A549 (cell line): Measurements from ENCODE around the gene ITGA1. TPM values are rescaled to one million over a fixed set of nuclear protein-coding genes. Genes with fewer than 3 reads are reported as not detected.
A peak's percentile ranks its signal among the peaks of the same experiment; 100 is the strongest.

Source experiments
- ATAC-seq, 2 experiments: fragments of 200-7000 bp in 1 of 2; fragments of >200 bp in 1 of 2; cut with Nextera tagmentation in 1 of 2; cut with Tn5 transposase in 1 of 2; 3 replicates each; pipeline versions ENCODE4 v1.8.0 to v1.9.1; 2018 to 2020; ENCODE audit warnings: mild to moderate bottlenecking in 1 of 2, moderate library complexity in 1 of 2
- CTCF ChIA-PET: fragments of 300-600 bp; sonication (Branson Sonifier 250); formaldehyde crosslinking; extraction: SDS; loops from one replicate; lab custom pipeline; 2021; ENCODE audit warnings: antibody characterized with exemption, inconsistent platforms; lab: Yijun Ruan, JAX
- POLR2A ChIA-PET: fragments of 350-600 bp; formaldehyde crosslinking; extraction: SDS; loops from one replicate; lab custom pipeline; 2021; ENCODE audit warnings: antibody characterized with exemption, inconsistent platforms; lab: Yijun Ruan, JAX
- DNase-seq, 2 experiments: peaks; one replicate each; pipeline versions ENCODE4 v3.0.0 to v3.0.0-alpha.2; 2011 to 2016; ENCODE audit warnings: low read depth in 1 of 2, low spot score in 1 of 2
- FAIRE-seq: peaks from 2 replicates; lab custom pipeline; 2011; peaks lifted over from hg19 to GRCh38; lab: Jason Lieb, UNC
- H3K27ac ChIP-seq, 2 experiments: fragments of >200 bp; sonication (Bioruptor Twin); formaldehyde crosslinking; 3 replicates each; pipeline ENCODE4 v1.5.1; 2016 to 2017
- H3K4me1 ChIP-seq: fragments of >200 bp; sonication (Bioruptor Twin); formaldehyde crosslinking; 3 replicates; pipeline ENCODE4 v1.6.1; 2016
- H3K4me2 ChIP-seq: fragments of >200 bp; sonication (Bioruptor Twin); formaldehyde crosslinking; 3 replicates; pipeline ENCODE4 v1.6.1; 2016
- H3K4me3 ChIP-seq: fragments of >200 bp; sonication (Bioruptor Twin); formaldehyde crosslinking; 3 replicates; pipeline ENCODE4 v1.5.1; 2016
- H3K9me3 ChIP-seq: fragments of >200 bp; sonication (Bioruptor Twin); formaldehyde crosslinking; 3 replicates; pipeline ENCODE4 v1.6.1; 2016
- ATOH8 ChIP-seq: fragments of 250-450 bp; sonication (Bioruptor Pico); IDR thresholded peaks from 2 replicates; pipeline ENCODE4 v1.5.0; 2020; ENCODE audit warnings: low read depth, mild to moderate bottlenecking, moderate library complexity
- BHLHE40 ChIP-seq: IDR thresholded peaks from 2 replicates; pipeline ENCODE4 v1.6.1; 2012; ENCODE audit warnings: low read depth, low read length, inconsistent platforms
- CHD4 ChIP-seq: fragments of 200-600 bp; sonication (generic); IDR thresholded peaks from 2 replicates; pipeline ENCODE4 v1.6.1; 2016; ENCODE audit warnings: antibody characterized with exemption, mild to moderate bottlenecking, borderline replicate concordance
- EHF ChIP-seq: fragments of 250-450 bp; sonication (Bioruptor Pico); IDR thresholded peaks from 2 replicates; pipeline ENCODE4 v1.5.0; 2020; ENCODE audit warnings: mild to moderate bottlenecking
- EP300 ChIP-seq, 2 experiments: fragments of >200 bp; sonication (Bioruptor Twin); formaldehyde crosslinking; IDR thresholded peaks; 2 replicates in 1 of 2; 3 replicates in 1 of 2; pipeline ENCODE4 v1.6.1; 2016 to 2017
- FOSL2 ChIP-seq, 2 experiments: fragments of 450-650 bp in 1 of 2; fragments of >200 bp in 1 of 2; sonication (Bioruptor Twin) in 1 of 2; formaldehyde crosslinking; IDR thresholded peaks; 2 replicates each; pipeline versions ENCODE4 v1.5.0 to v1.6.1; 2016 to 2020; ENCODE audit warnings: mild to moderate bottlenecking in 1 of 2, moderate library complexity in 1 of 2
- FOXS1 ChIP-seq: fragments of 250-450 bp; sonication (Bioruptor Pico); IDR thresholded peaks from 2 replicates; pipeline ENCODE4 v1.5.0; 2020; ENCODE audit warnings: mild to moderate bottlenecking, moderate library complexity
- GATA3 ChIP-seq: IDR thresholded peaks from 2 replicates; pipeline ENCODE4 v1.6.1; 2012; ENCODE audit warnings: borderline replicate concordance
- HEYL ChIP-seq: fragments of 250-450 bp; sonication (Bioruptor Pico); IDR thresholded peaks from 2 replicates; pipeline ENCODE4 v1.8.0; 2021; ENCODE audit warnings: mild to moderate bottlenecking, moderate library complexity
- HOXB13 ChIP-seq: fragments of 250-450 bp; sonication (Bioruptor Pico); IDR thresholded peaks from 2 replicates; pipeline ENCODE4 v1.5.0; 2020; ENCODE audit warnings: low read depth, mild to moderate bottlenecking, moderate library complexity
- HOXB5 ChIP-seq: fragments of 250-450 bp; sonication (Bioruptor Pico); IDR thresholded peaks from 2 replicates; pipeline ENCODE4 v1.5.0; 2020; ENCODE audit warnings: mild to moderate bottlenecking, moderate library complexity
- JUNB ChIP-seq: fragments of >200 bp; sonication (Bioruptor Twin); formaldehyde crosslinking; IDR thresholded peaks from 2 replicates; pipeline ENCODE4 v1.6.1; 2016
- MYC ChIP-seq: IDR thresholded peaks from 2 replicates; pipeline ENCODE4 v1.6.1; 2012; ENCODE audit warnings: mild to moderate bottlenecking, inconsistent platforms, low read length, improper control_type of control experiment, borderline replicate concordance
- POLR2A ChIP-seq: IDR thresholded peaks from 2 replicates; pipeline ENCODE4 v1.6.1; 2012; ENCODE audit warnings: mild to moderate bottlenecking, low read length
- POLR2AphosphoS2 ChIP-seq: conservative IDR thresholded peaks from 2 replicates; pipeline ENCODE4 v1.6.1; 2012; ENCODE audit warnings: low read length, improper control_type of control experiment, inconsistent platforms
- RARB ChIP-seq: fragments of 250-450 bp; sonication (Bioruptor Pico); IDR thresholded peaks from 2 replicates; pipeline ENCODE4 v1.8.0; 2021; ENCODE audit warnings: mild to moderate bottlenecking, moderate library complexity
- RNF2 ChIP-seq: fragments of 200-600 bp; sonication (generic); IDR thresholded peaks from 2 replicates; pipeline ENCODE4 v1.6.1; 2016; ENCODE audit warnings: low read depth, mild to moderate bottlenecking, antibody characterized with exemption, moderate library complexity, borderline replicate concordance
- SREBF2 ChIP-seq: fragments of 450-650 bp; IDR thresholded peaks from 2 replicates; pipeline ENCODE4 v1.6.1; 2014; ENCODE audit warnings: mild to moderate bottlenecking, moderate library complexity
- TFCP2L1 ChIP-seq: fragments of 250-450 bp; sonication (Bioruptor Pico); IDR thresholded peaks from 2 replicates; pipeline ENCODE4 v1.5.0; 2021; ENCODE audit warnings: mild to moderate bottlenecking
- TP53 ChIP-seq: fragments of 250-450 bp; sonication (Bioruptor Pico); IDR thresholded peaks from 2 replicates; pipeline ENCODE4 v1.5.0; 2021; ENCODE audit warnings: mild to moderate bottlenecking, moderate library complexity
- ZC3H11A ChIP-seq: fragments of 450-650 bp; IDR thresholded peaks from 2 replicates; pipeline ENCODE4 v1.6.1; 2014; ENCODE audit warnings: antibody characterized with exemption, mild to moderate bottlenecking
- ZFP36 ChIP-seq: fragments of 450-650 bp; IDR thresholded peaks from 2 replicates; pipeline ENCODE4 v1.6.1; 2014; ENCODE audit warnings: borderline replicate concordance; ENCODE audit not compliant: partially characterized antibody
- ZNF302 ChIP-seq: fragments of 250-450 bp; sonication (Bioruptor Pico); IDR thresholded peaks from 2 replicates; pipeline ENCODE4 v1.9.0; 2021; ENCODE audit warnings: inconsistent platforms, mild to moderate bottlenecking, moderate library complexity
- ZSCAN20 ChIP-seq: fragments of 250-450 bp; sonication (Bioruptor Pico); IDR thresholded peaks from 2 replicates; pipeline ENCODE4 v1.8.0; 2022; ENCODE audit warnings: mild to moderate bottlenecking, moderate library complexity
- WGBS: methylation state at CpG from one replicate; pipeline ENCODE4 v1.1.6; 2017; ENCODE audit errors: missing lambda C conversion rate; 5-methylcytosine and 5-hydroxymethylcytosine counted together
- polyA plus RNA-seq, 4 experiments: library from polyadenylated mRNA; depleted of rRNA in 3 of 4; stranded (reverse); fragments of >200 nt; fragmentation: RNase III in 1 of 4; extraction: RNeasy Plus Mini Kit Qiagen cat#74134 plus additional on column Dnase treatment in 1 of 4; gene quantifications; 2 replicates in 3 of 4; 3 replicates in 1 of 4; pipeline ENCODE4 v1.2.3, GENCODE V29; 2011 to 2017
- TF ChIP-seq, protein P1 (sequence below): IDR thresholded peaks from 2 replicates; pipeline ENCODE4 v1.6.1; 2012
- TF ChIP-seq, protein P2 (sequence below): fragments of >200 bp; sonication (Bioruptor Twin); formaldehyde crosslinking; IDR thresholded peaks from 3 replicates; pipeline ENCODE4 v1.6.1; 2016
- TF ChIP-seq, protein P3 (sequence below): IDR thresholded peaks from 2 replicates; pipeline ENCODE4 v1.6.1; 2012
- TF ChIP-seq, protein P4 (sequence below): fragments of >200 bp; sonication (Bioruptor Twin); formaldehyde crosslinking; IDR thresholded peaks from 3 replicates; pipeline ENCODE4 v1.5.1; 2016
- TF ChIP-seq, protein P5 (sequence below): fragments of 150-350 bp; IDR thresholded peaks from 2 replicates; pipeline ENCODE4 v1.6.1; 2014; ENCODE audit warnings: low read depth, mild to moderate bottlenecking, low read length

The ITGA1 gene
- polyA plus RNA-seq, 2 of the 4 experiments (the other 2 are of a cell fraction), result 1.5 to 5.5 TPM

DNA sequence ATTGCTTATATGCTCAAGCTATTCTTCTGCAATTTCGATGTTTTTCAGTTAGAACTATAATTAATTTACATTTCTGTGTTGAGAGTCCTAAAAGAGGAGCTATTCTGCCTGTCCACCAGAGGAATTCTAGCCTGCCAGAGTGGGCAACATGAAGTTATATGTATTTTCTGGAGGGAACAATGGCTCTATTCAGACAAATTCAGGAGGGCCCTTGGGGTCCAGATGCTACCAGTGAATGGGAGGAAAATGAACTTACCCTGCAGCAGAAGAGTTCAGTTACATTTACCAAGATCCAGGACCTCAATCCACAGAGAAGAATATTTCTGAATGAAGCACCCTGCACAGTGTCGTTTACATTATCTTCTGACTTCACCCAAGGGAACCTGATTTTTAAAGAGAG lies 80.7 kb downstream of the ITGA1 start:
- no peak overlapping the region for H3K4me2 ChIP-seq
- 35% methylated on average over 2 of the region's 2 CpGs for WGBS
- TF ChIP-seq ZFP36 (no peak), EP300 (IDR thresholded peaks at IDR 0.05) (no peak), HOXB13 (CRISPR knock-in tag) (no peak), FOXS1 (CRISPR knock-in tag) (no peak), FOSL2 (IDR thresholded peaks at IDR 0.05) (no peak), FOSL2 (CRISPR knock-in tag; IDR thresholded peaks at IDR 0.05) (no peak), JUNB (no peak), GATA3 (no peak), ZC3H11A (no peak), POLR2A (no peak), CHD4 (no peak), EHF (CRISPR knock-in tag) (no peak)
- TF ChIP-seq, all 56 proteins: peak for 0
- H3K4me1 ChIP-seq, result no peaks in the 10 kb centered on the region
- ATAC-seq (no peak), DNase-seq (no peak), FAIRE-seq (no peak)
- POLR2A ChIA-PET, result no interaction called here
- no peaks in the 10 kb centered on the region for H3K9me3 ChIP-seq
- no peak overlapping the region for H3K4me3 ChIP-seq
- CTCF ChIA-PET, result interaction anchor here (1.1 kb wide), 1 partner anchor 9 kb away, joined by 3 read pairs; no protein-coding TSS in a partner anchor
- no peak overlapping the region for H3K27ac ChIP-seq

- no peak for FAIRE-seq
- ChIA-PET CTCF (no interaction called here), POLR2A (no interaction called here)
- H3K4me2 ChIP-seq, result no peak overlapping the region
- no peak overlapping the region for H3K27ac ChIP-seq
- DNase-seq, result no peak
- H3K4me1 ChIP-seq, result no peaks in the 10 kb centered on the region
- TF ChIP-seq HEYL (CRISPR knock-in tag) (no peak), TFCP2L1 (CRISPR knock-in tag) (no peak)
- TF ChIP-seq, protein P1, sequence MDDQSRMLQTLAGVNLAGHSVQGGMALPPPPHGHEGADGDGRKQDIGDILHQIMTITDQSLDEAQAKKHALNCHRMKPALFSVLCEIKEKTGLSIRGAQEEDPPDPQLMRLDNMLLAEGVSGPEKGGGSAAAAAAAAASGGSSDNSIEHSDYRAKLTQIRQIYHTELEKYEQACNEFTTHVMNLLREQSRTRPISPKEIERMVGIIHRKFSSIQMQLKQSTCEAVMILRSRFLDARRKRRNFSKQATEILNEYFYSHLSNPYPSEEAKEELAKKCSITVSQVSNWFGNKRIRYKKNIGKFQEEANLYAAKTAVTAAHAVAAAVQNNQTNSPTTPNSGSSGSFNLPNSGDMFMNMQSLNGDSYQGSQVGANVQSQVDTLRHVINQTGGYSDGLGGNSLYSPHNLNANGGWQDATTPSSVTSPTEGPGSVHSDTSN, result no peak
- no peaks in the 10 kb centered on the region for H3K9me3 ChIP-seq
- 71% methylated on average over 4 of the region's 4 CpGs for WGBS
- no peak overlapping the region for H3K4me3 ChIP-seq
- ATAC-seq, result no peak
These were observed 81.7 kb downstream of the ITGA1 start for GRCh38 chr5:52869391-52869790.

DNA sequence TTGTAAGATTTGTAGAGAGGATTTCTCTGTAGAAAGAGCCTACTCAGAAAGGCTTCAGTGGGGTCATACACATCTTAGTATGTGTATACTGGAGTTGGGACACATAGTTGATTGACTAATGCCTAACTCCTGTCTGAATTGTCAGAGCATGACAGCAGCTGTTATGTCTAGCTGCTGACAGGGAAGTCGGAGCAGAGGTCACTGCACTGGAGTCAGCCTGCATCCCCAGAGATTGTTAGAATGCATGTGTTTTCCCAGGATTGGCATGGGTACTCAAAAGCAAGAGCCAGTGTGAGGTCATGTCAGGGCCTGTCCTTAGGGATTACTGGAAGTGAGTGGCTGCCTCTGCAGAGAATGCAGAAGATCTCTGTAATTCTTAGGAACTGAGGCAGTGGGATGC lies 82.7 kb downstream of the ITGA1 start:
- peak; percentile 60 to 76 for ATAC-seq
- TF ChIP-seq ZFP36, result no peak
- no peak for TF ChIP-seq ZSCAN20 (CRISPR knock-in tag)
- no peak for TF ChIP-seq BHLHE40
- TF ChIP-seq MYC, result no peak
- no peak for TF ChIP-seq SREBF2
- no peak for TF ChIP-seq TP53 (CRISPR knock-in tag)
- TF ChIP-seq, protein P2, sequence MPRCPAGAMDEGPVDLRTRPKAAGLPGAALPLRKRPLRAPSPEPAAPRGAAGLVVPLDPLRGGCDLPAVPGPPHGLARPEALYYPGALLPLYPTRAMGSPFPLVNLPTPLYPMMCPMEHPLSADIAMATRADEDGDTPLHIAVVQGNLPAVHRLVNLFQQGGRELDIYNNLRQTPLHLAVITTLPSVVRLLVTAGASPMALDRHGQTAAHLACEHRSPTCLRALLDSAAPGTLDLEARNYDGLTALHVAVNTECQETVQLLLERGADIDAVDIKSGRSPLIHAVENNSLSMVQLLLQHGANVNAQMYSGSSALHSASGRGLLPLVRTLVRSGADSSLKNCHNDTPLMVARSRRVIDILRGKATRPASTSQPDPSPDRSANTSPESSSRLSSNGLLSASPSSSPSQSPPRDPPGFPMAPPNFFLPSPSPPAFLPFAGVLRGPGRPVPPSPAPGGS, result no peak
- TF ChIP-seq, protein P3, sequence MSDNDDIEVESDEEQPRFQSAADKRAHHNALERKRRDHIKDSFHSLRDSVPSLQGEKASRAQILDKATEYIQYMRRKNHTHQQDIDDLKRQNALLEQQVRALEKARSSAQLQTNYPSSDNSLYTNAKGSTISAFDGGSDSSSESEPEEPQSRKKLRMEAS, result no peak
- TF ChIP-seq POLR2AphosphoS2, result no peak
- TF ChIP-seq HOXB5 (CRISPR knock-in tag), result no peak
- TF ChIP-seq, protein P4, sequence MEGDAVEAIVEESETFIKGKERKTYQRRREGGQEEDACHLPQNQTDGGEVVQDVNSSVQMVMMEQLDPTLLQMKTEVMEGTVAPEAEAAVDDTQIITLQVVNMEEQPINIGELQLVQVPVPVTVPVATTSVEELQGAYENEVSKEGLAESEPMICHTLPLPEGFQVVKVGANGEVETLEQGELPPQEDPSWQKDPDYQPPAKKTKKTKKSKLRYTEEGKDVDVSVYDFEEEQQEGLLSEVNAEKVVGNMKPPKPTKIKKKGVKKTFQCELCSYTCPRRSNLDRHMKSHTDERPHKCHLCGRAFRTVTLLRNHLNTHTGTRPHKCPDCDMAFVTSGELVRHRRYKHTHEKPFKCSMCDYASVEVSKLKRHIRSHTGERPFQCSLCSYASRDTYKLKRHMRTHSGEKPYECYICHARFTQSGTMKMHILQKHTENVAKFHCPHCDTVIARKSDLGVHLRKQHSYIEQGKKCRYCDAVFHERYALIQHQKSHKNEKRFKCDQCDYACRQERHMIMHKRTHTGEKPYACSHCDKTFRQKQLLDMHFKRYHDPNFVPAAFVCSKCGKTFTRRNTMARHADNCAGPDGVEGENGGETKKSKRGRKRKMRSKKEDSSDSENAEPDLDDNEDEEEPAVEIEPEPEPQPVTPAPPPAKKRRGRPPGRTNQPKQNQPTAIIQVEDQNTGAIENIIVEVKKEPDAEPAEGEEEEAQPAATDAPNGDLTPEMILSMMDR, result no peak
- no peak for TF ChIP-seq RARB
- no peak for TF ChIP-seq HEYL (CRISPR knock-in tag)
- TF ChIP-seq ATOH8 (CRISPR knock-in tag), result no peak
- no peak for TF ChIP-seq RNF2
- no peak for TF ChIP-seq ZNF302 (CRISPR knock-in tag)
- TF ChIP-seq, protein P5, sequence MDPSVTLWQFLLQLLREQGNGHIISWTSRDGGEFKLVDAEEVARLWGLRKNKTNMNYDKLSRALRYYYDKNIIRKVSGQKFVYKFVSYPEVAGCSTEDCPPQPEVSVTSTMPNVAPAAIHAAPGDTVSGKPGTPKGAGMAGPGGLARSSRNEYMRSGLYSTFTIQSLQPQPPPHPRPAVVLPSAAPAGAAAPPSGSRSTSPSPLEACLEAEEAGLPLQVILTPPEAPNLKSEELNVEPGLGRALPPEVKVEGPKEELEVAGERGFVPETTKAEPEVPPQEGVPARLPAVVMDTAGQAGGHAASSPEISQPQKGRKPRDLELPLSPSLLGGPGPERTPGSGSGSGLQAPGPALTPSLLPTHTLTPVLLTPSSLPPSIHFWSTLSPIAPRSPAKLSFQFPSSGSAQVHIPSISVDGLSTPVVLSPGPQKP, result no peak
- Histone ChIP-seq H3K27ac (peak overlapping the region in 1 of 2 experiments; percentile 13; a peak in 1 of 6 replicates), H3K4me1 (no peaks in the 10 kb centered on the region), H3K4me3 (no peak overlapping the region), H3K9me3 (no peaks in the 10 kb centered on the region), H3K4me2 (no peak overlapping the region)
- peak in 1 of 2 experiments; percentile 35 for DNase-seq
- POLR2A ChIA-PET, result no interaction called here
- no peak for FAIRE-seq
- CTCF ChIA-PET, result no interaction called here
- 14% methylated on average over 1 of the region's 1 CpG for WGBS
